Suprapubic skin (tissue), 4 donors: Measurements from ENCODE around the gene MAGEC1. TPM values are rescaled to one million over a fixed set of nuclear protein-coding genes. Genes with fewer than 3 reads are reported as not detected.

Experiments
- DNase-seq, 2 donors: peaks; one replicate each; pipeline ENCODE4 v3.0.0-alpha.2; 2019; ENCODE audit warnings: low spot score in 2 of 2
- H3K27ac ChIP-seq: fragments of 200-600 bp; sonication (generic); one replicate; pipeline ENCODE4 v1.5.1; 2019
- H3K27me3 ChIP-seq: fragments of 200-600 bp; sonication (generic); one replicate; pipeline ENCODE4 v1.5.1; 2019
- H3K36me3 ChIP-seq: fragments of 200-600 bp; sonication (generic); one replicate; pipeline ENCODE4 v1.5.1; 2019
- H3K4me1 ChIP-seq: fragments of 200-600 bp; sonication (generic); one replicate; pipeline ENCODE4 v1.5.1; 2019
- H3K4me3 ChIP-seq: fragments of 200-600 bp; sonication (generic); one replicate; pipeline ENCODE4 v1.5.1; 2019; ENCODE audit warnings: mild to moderate bottlenecking
- H3K9me3 ChIP-seq: fragments of 200-600 bp; sonication (generic); one replicate; pipeline ENCODE4 v1.5.1; 2019
- CTCF ChIP-seq, 2 donors: fragments of 200-600 bp in 1 of 2; fragments of 450-650 bp in 1 of 2; sonication (generic) in 1 of 2; IDR thresholded peaks; one replicate each; pipeline ENCODE4 v1.5.1; 2016 to 2019; ENCODE audit warnings: antibody characterized with exemption in 2 of 2, mild to moderate bottlenecking in 1 of 2, moderate library complexity in 1 of 2
- EP300 ChIP-seq: sonication (generic); formaldehyde crosslinking; IDR thresholded peaks from one replicate; pipeline ENCODE4 v1.6.1; 2017; ENCODE audit warnings: antibody characterized with exemption
- POLR2A ChIP-seq, 2 donors: fragments of 450-650 bp; IDR thresholded peaks; one replicate each; pipeline ENCODE4 v1.6.1; 2017; ENCODE audit warnings: antibody characterized with exemption in 2 of 2, mild to moderate bottlenecking in 2 of 2, moderate library complexity in 2 of 2
- POLR2AphosphoS5 ChIP-seq, 3 donors: sonication (generic); formaldehyde crosslinking; IDR thresholded peaks; one replicate each; pipeline ENCODE4 v1.6.1; 2017; ENCODE audit warnings: antibody characterized with exemption in 3 of 3
- WGBS: methylation state at CpG from one replicate; pipeline ENCODE4 v1.1.5; 2018; 5-methylcytosine and 5-hydroxymethylcytosine counted together
- total RNA-seq, 4 donors: library from RNA; depleted of rRNA; stranded (reverse); fragments of >200 nt; gene quantifications; one replicate each; pipeline ENCODE4 v1.1.0, GENCODE V29; 2016

The MAGEC1 gene
- total RNA-seq, 4 donors from 2014 or later: not detected

- Histone ChIP-seq H3K36me3 (no peaks in the 10 kb centered on the region), H3K4me1 (no peaks in the 10 kb centered on the region), H3K27ac (no peak overlapping the region), H3K27me3 (no peaks in the 10 kb centered on the region), H3K4me3 (no peak overlapping the region), H3K9me3 (no peaks in the 10 kb centered on the region)
- no peak for DNase-seq
- WGBS: 80% methylated on average over 2 of the region's 5 CpGs
- TF ChIP-seq EP300 (no peak), CTCF (IDR thresholded peaks at IDR 0.05) (no peak), POLR2A (IDR thresholded peaks at IDR 0.05) (no peak), POLR2AphosphoS5 (IDR thresholded peaks at IDR 0.05) (no peak)
These were observed 48.9 kb downstream of the MAGEC1 start for GRCh38 chrX:141952603-141953002.

- no peak overlapping the region for H3K4me3 ChIP-seq
- no peaks in the 10 kb centered on the region for H3K9me3 ChIP-seq
- no peaks in the 10 kb centered on the region for H3K27me3 ChIP-seq
- H3K27ac ChIP-seq: no peak overlapping the region
- TF ChIP-seq POLR2AphosphoS5 (IDR thresholded peaks at IDR 0.05) (no peak), EP300 (no peak), CTCF (IDR thresholded peaks at IDR 0.05) (no peak), POLR2A (IDR thresholded peaks at IDR 0.05) (no peak)
- no peak for DNase-seq
- H3K36me3 ChIP-seq: no peaks in the 10 kb centered on the region
- H3K4me1 ChIP-seq: no peaks in the 10 kb centered on the region
- WGBS: 48% methylated on average over 2 of the region's 2 CpGs
These were observed 55.0 kb downstream of the MAGEC1 start for GRCh38 chrX:141958675-141959074.

Other genes starting within 250 kb of the MAGEC1 start
- gene SPANXD, start 205.2 kb upstream of the MAGEC1 start, total RNA-seq: not detected
- not detected for gene MAGEC3, start 65.6 kb upstream of the MAGEC1 start, total RNA-seq